Measurements from ENCODE around the gene SMG6.
"Not testable (repeated sequence)": the region's sequence is repeated elsewhere in the genome, so short reads cannot be mapped to it uniquely, and the experiment has no call there.

The SMG6 gene

GRCh38 chr17:2283302-2283701 is 20.3 kb downstream of the SMG6 start:
- DNase-seq: peak in 1 of 2 experiments; percentile 20
- no peak for TF ChIP-seq POLR2A (IDR thresholded peaks at IDR 0.05; ENCODE audit: low read length)
- no peak for TF ChIP-seq GATA1 (IDR thresholded peaks at IDR 0.05; ENCODE audit: low read depth, low read length)

GRCh38 chr17:2282297-2282873 is 21.2 kb downstream of the SMG6 start:
- TF ChIP-seq GATA1 (IDR thresholded peaks at IDR 0.05; ENCODE audit: low read depth, low read length): no peak
- no peak for TF ChIP-seq POLR2A (IDR thresholded peaks at IDR 0.05; ENCODE audit: low read length)
- DNase-seq: peak; percentile 81 to 90

GRCh38 chr17:2279707-2280106 is 23.9 kb downstream of the SMG6 start:
- DNase-seq: no peak
- TF ChIP-seq GATA1 (IDR thresholded peaks at IDR 0.05; ENCODE audit: low read depth, low read length) (no peak), POLR2A (IDR thresholded peaks at IDR 0.05; ENCODE audit: low read length) (no peak)

GRCh38 chr17:2277429-2278170 is 26.0 kb downstream of the SMG6 start:
- no peak for DNase-seq
- TF ChIP-seq POLR2A (IDR thresholded peaks at IDR 0.05; ENCODE audit: low read length) (no peak), GATA1 (IDR thresholded peaks at IDR 0.05; ENCODE audit: low read depth, low read length) (no peak)

- TF ChIP-seq GATA1 (IDR thresholded peaks at IDR 0.05; ENCODE audit: low read depth, low read length) (no peak), POLR2A (IDR thresholded peaks at IDR 0.05; ENCODE audit: low read length) (no peak)
- no peak for DNase-seq
Observed at GRCh38 chr17:2275722-2276121, 27.9 kb downstream of the SMG6 start.

- TF ChIP-seq POLR2A (IDR thresholded peaks at IDR 0.05; ENCODE audit: low read length): no peak
- TF ChIP-seq GATA1 (IDR thresholded peaks at IDR 0.05; ENCODE audit: low read depth, low read length): no peak
- no peak for DNase-seq
Observed at GRCh38 chr17:2274414-2274813, 29.2 kb downstream of the SMG6 start.

GRCh38 chr17:2271985-2272702 is 31.4 kb downstream of the SMG6 start:
- TF ChIP-seq GATA1 (IDR thresholded peaks at IDR 0.05; ENCODE audit: low read depth, low read length) (no peak), POLR2A (IDR thresholded peaks at IDR 0.05; ENCODE audit: low read length) (no peak)
- no peak for DNase-seq

GRCh38 chr17:2267354-2267753 is 36.2 kb downstream of the SMG6 start:
- no peak for DNase-seq
- TF ChIP-seq POLR2A (IDR thresholded peaks at IDR 0.05; ENCODE audit: low read length) (no peak), GATA1 (IDR thresholded peaks at IDR 0.05; ENCODE audit: low read depth, low read length) (no peak)

GRCh38 chr17:2266865-2267228 is 36.7 kb downstream of the SMG6 start:
- TF ChIP-seq POLR2A (IDR thresholded peaks at IDR 0.05; ENCODE audit: low read length): no peak
- no peak for TF ChIP-seq GATA1 (IDR thresholded peaks at IDR 0.05; ENCODE audit: low read depth, low read length)
- no peak for DNase-seq

- no peak for DNase-seq
- TF ChIP-seq GATA1 (IDR thresholded peaks at IDR 0.05; ENCODE audit: low read depth, low read length) (no peak), POLR2A (IDR thresholded peaks at IDR 0.05; ENCODE audit: low read length) (no peak)
Observed at GRCh38 chr17:2266045-2266864, 37.3 kb downstream of the SMG6 start.

- DNase-seq: not testable (repeated sequence)
Observed at GRCh38 chr17:2265166-2265565, 38.4 kb downstream of the SMG6 start.

GRCh38 chr17:2264067-2264860 is 39.3 kb downstream of the SMG6 start:
- no peak for TF ChIP-seq POLR2A (IDR thresholded peaks at IDR 0.05; ENCODE audit: low read length)
- no peak for TF ChIP-seq GATA1 (IDR thresholded peaks at IDR 0.05; ENCODE audit: low read depth, low read length)
- DNase-seq: no peak

Measured in erythroblast (primary cell).